ENCODE measurements around the gene ARHGAP22.

ARHGAP22 gene

GRCh38 chr10:48606530-48607355, 1.9 kb upstream of the ARHGAP22 start:
- no peak for DNase-seq

GRCh38 chr10:48605786-48606529, 1.1 kb upstream of the ARHGAP22 start:
- DNase-seq, result no peak

- DNase-seq, result no peak
Measured at GRCh38 chr10:48604039-48604990, 558 bp downstream of the ARHGAP22 start.

GRCh38 chr10:48603421-48604038, 1.3 kb downstream of the ARHGAP22 start:
- no peak for DNase-seq

- DNase-seq, result no peak
Measured at GRCh38 chr10:48602401-48603135, 2.3 kb downstream of the ARHGAP22 start.

DNA sequence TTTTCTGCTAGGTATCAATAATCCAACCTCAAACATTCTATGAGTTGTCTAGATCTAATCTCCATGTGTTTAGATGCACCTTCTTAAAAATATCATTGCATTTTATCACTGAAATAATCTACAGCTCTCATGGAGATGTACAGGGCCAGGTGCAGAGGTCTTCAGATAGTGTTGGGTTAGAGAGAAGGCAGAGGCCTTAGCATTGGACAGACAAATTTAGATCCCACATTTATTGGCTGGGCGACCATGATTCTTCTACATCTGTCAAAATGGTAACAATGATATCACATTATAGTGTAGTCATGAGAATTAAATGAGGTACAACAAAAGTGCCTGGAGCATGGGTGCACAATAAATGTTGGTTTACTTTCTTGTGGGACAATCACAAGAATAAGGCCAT, 3.1 kb downstream of the ARHGAP22 start:
- DNase-seq, result no peak

GRCh38 chr10:48600645-48601505, 4.0 kb downstream of the ARHGAP22 start:
- DNase-seq, result no peak

DNA sequence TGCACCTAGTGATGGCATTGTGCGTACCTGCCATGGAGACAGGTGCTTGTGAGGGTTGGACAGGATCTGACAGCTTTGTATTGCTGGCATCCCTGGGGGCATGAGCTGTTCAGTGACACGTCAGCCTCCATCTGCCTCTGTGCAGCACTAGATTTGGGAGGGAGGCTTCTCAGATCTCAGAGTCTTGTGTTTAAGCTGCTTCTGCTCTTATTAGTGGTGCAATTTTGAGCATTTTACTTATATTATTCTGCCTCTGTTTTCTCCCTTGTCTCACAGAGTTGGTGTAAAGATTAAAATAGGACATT, 5.1 kb downstream of the ARHGAP22 start:
- DNase-seq, result no peak

DNA sequence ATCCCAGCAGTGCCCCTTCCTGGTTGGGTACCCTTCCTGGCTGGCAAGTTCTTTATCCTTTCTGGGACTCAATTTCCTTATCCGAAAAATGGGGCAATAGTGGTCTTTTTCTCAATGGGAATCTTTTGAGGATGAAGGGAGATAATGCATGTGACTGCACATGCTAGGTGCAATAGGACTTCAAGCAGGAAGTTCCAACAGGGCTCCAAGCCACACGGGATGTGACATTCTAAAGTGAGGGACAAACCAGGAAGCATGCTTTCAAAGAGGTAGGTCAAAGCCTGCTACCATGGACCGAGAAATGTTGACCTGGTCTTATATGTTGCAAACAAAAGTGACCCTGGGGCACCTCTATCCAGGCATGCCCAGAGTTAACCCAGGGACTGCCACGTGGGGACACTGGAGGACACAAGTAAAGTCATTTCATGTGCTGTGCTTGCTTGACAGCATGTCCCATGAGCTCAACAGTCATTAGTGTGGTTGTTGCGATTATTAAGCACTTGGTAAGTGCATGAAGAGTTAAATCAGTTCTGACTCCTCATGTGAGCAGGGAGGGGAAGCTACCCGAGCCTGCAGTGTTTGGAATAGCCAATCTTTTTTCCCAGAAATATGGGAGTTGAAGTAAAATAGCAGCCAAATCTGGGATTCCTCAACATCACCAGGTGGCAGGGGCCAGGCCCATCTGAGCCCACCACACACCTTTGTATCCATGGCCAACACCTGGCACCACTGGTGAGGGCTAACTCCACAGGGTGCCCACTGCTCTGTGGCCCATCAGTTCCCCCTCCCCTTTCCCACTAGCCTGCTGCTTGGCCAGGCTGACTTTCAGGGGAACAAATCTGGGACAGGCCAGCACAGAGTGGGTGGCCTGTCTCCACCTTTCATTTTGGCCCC, 5.7 kb downstream of the ARHGAP22 start:
- no peak for DNase-seq

DNA sequence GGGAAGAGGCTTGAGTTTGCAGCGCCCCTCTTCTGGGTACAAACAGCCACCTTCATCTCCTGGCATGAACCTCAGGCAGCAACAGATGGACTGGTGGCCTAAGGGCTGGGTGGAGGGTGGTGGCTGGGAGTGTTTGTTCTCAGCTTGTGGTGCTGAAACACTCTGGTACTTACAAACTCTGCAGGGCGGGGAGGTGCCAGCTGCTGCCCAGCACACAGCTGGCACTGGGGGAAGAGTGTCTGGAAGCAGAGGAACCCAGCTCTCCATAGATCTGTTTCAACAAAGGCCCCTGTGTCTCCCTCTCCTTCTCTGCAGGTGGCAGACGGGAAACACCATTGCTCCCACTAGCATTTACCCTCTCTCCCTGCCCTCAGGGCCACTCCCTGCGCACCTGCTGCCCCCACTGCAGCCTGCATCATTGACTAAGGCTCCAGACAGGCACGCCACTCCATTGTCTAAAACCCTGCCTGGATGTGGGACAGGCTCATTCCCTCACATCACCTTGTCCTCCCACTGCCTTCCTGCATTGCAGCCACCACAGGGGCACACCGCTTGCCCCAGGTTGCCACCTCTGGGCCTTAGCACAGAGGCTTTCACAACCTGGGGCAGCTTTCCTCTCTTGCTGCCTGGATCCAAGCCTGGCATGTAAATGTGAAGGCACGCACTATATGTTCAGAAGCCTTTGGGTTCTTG, 6.5 kb downstream of the ARHGAP22 start:
- DNase-seq, result no peak

DNA sequence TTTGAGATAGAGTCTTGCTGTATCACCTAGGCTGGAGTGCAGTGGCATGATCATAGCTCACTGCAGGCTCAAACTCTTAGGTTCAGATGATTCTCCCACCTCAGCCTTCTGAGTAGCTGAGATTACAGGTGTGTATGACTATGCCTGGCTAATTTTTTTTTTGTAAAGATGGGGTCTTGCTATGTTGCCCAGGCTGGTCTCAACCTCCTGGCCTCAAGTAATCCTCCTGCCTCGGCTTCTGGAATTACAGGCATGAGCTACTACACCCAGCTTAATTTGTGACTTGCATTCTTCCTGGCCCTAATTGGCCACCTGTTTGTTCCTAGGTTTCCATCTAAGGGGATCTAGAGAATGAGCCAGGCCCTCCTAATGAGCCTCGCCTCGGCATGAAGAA, 9.3 kb downstream of the ARHGAP22 start:
- DNase-seq, result no peak

- DNase-seq, result no peak
Measured at GRCh38 chr10:48594803-48595538, 9.9 kb downstream of the ARHGAP22 start.

- peak in 1 of 2 experiments; percentile 8 for DNase-seq
Measured at GRCh38 chr10:48594371-48594770, 10.5 kb downstream of the ARHGAP22 start.

DNA sequence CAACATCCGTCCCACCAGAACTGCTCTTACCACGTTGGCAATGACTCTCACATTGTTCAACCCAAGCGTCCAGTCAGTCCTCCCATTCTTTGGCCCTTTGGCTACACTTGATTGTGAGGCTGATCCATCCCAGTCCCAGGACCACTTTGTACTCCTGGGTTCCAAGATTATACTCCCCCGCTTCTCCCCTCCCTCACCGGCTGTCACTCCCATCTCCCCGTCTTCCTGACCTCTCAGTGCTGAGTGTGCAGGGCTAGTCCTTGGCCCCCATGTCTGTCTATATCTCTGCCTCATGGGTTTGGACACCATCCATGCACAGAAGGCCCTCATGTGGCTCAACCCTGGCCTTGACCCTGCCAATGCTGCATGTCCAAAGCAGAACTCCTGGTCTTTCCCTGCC, 12.5 kb downstream of the ARHGAP22 start:
- no peak for DNase-seq

DNA sequence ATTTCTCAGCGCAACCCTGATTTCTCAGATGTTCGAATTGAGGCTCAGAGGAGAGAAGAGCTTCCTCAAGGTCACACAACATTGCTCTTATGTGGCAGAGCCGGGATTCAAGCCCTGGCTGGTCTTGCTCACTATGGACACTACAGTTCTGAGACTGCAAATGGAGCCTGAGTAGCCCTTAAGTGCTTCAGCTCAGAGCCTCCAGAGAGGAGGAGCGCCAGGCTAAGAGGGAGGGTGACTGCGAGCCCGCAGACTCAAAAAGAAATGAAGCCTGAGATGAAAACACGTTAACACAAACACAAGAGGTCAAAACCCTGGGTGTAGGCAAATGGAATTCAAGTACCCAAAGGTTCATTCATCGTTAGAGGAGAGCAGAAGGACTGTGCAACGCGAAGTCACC, 13.9 kb downstream of the ARHGAP22 start:
- no peak for DNase-seq

DNA sequence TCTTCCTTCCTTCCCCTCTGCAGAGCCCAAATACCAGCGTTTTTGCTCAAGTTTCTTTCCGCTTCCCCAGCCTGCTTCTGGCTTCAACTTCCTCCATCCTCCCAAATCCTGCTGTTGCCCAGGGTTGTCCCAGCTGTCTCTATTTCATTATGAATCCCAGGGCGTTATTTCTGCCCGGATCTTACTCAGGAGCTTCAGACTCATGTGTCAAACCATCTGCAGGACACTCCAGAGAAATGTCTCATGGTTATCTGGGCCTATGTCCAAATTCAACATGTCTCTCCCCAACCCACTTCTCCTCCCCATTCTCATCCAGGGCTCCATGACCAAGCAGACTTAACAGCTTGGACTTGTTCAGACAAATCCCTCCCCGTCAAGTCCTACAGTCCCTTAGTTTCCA, 15.6 kb downstream of the ARHGAP22 start:
- peak in 1 of 2 experiments; percentile 57 for DNase-seq

DNA sequence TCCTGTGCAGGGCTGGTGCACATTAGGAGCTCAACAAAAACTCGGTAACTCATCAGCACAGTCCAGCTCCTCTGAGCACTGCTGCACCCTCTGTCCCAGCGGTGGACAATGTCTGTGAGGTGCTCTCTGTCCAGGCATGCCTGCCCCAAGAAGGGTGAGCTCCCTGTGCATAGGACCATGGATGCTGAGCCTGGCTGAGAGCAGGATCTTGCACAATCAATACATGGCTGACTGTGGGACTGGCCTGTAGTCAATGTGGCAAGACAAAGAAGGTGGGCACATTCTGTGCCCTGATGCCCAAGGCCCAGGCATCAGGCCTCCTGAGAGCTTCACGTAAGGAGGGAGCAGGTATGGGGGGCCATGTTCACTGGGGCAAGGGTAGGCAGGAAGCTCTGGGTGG, 17.1 kb downstream of the ARHGAP22 start:
- no peak for DNase-seq

DNA sequence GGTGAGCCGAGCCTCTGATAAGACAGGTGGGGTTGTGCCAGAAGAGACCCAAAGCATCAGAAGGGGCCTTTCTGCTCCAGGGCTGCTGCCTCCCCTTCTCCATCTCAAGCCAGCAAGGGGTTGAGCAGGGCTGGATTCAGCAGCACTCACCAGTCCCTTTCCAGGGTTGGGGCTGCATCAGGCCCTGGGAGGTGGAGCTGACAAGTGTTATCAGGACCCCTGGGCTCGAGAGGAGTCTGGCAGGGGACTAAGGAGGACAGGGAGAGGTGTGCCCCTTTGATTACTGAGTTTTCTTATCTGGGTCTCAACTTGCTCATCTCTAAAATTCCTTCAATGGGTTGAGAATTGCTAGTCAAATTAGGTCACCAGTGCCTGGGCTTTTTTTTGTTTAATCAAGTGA, 17.8 kb downstream of the ARHGAP22 start:
- no peak for DNase-seq

DNA sequence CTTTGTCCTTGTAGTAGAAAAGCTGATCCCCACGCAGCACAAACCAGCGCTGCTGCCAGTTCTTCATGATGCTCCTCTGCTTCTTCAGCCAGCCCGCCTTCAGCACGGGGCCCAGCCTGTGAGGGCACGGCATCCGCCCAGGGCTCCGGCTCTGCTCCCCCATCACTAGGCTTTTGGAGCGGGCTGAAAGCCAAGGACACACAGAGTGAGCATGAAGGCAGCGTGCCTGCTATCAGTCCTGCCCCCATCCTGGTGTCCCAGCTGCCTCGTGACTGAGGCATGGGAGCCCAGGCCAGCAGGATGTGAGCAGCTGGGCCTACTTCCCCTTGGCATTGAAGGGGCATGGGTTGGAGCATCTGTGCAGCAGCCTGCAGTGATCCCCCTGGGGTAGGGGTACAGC, 21.9 kb downstream of the ARHGAP22 start:
- no peak for DNase-seq
